Cerebellar nuclear complex (tissue), 1 donor: ENCODE data around the gene FAAP20.
A peak's percentile ranks its signal among the peaks of the same experiment; 100 is the strongest.

Experiments used
- DNase-seq, 2 experiments: peaks; one replicate each; lab custom pipeline; 2025; lab: John Stamatoyannopoulos, UW

Gene FAAP20

DNA sequence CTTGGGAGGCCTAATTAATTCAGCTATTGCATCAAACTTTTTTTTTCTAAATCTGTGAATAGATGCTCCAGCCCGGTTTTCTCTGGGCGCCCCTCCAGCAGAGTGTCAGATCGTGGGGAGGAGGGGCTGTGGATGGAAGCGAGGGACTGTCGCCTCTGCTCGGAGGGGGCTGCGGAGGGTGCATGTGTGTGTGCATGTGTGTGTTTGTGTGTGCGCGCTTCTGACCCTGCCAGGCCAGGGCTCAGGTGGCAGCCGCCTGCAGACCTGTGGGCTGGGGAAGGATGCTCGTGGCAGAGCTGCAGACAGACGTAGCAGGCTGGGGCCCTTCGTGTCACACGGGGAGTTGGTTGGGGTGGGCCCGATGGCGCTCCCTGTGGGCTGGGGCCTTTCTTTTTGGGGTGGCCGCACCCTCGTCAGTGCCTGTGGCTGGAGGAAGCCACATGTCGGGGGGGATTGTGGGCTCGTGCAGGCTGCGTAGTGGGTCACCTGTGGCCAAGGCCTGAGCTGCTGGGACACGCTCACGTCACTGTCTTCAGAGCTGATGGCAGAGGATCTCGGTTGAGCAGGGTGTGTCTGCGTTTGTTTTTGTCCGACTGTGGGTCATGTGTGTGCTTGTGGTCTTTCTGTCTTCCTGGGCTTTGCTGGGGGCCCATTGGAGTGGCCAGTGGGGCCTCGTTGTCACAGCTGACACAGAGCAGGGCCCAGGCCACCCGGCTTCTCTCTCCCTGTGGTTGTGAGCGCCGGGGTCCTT, 36.4 kb upstream of the FAAP20 start:
- DNase-seq = no peak

DNA sequence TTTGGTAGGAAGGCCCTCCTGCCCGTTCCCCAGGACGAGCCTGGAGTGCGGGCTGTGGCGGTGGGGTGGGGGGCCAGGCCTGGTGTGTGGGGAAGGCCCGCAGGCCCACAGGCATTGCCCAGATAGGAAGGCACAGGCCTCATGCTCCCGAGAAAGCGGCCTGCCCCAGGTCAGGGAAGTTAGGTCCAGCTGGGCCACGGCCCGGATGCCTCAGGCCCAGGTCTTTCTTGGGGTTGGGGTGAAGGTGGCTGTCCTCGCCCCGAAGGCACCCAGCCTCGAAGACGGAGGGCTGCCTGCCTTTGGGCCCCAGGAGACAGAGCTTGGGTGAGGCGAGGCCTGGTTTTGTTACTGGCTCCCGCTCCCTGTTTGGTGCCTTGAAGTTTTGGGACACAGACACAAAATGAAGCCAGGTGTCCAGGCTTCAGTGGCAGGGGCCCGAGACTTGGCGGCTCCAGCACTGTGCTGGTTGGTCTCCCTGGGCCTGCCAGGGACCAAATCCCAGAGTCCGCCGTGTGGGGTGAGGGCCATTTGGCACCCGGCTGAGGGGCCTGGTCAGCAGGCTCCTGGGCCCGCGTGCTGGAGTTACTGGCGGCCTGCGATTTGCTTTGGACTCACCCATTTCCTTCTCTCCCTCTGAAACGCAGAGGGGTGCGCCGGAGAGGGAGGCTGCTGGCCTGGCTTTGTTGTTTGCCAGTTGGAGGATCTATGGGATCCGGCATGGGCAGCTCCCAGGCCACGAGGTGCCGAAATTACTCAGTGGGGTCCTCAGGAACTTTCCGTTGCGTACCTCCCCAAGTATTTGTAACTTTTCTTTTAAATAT, 35.5 kb upstream of the FAAP20 start:
- no peak for DNase-seq

DNA sequence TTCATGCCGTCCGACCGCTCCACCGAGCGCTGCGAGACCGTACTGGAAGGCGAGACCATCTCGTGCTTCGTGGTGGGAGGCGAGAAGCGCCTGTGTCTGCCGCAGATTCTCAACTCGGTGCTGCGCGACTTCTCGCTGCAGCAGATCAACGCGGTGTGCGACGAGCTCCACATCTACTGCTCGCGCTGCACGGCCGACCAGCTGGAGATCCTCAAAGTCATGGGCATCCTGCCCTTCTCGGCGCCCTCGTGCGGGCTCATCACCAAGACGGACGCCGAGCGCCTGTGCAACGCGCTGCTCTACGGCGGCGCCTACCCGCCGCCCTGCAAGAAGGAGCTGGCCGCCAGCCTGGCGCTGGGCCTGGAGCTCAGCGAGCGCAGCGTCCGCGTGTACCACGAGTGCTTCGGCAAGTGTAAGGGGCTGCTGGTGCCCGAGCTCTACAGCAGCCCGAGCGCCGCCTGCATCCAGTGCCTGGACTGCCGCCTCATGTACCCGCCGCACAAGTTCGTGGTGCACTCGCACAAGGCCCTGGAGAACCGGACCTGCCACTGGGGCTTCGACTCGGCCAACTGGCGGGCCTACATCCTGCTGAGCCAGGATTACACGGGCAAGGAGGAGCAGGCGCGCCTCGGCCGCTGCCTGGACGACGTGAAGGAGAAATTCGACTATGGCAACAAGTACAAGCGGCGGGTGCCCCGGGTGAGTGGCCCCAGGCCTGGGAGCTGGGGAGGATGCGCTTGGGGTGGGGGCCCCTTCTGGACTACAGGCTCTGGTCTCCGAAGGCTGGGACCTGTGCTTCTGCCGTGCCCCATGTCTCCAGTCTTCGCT, 34.7 kb upstream of the FAAP20 start:
- DNase-seq = no peak

DNA sequence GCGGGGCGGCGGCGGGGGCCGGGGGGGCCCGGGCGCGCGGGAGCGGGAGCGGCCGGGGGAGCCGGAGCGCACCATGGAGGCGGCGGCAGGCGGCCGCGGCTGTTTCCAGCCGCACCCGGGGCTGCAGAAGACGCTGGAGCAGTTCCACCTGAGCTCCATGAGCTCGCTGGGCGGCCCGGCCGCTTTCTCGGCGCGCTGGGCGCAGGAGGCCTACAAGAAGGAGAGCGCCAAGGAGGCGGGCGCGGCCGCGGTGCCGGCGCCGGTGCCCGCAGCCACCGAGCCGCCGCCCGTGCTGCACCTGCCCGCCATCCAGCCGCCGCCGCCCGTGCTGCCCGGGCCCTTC, 34.1 kb upstream of the FAAP20 start:
- no peak for DNase-seq

- no peak for DNase-seq
Observed at GRCh38 chr1:2228157-2228594, 33.6 kb upstream of the FAAP20 start, which contains the start of gene SKI. Gene SKI, plus strand, starts transcription at chr1:2228319. Its CDS starts 448 bp downstream, at chr1:2228767.

GRCh38 chr1:2227346-2228156, 33.0 kb upstream of the FAAP20 start:
- peak; percentile 57 to 76 for DNase-seq

GRCh38 chr1:2226525-2227345, 32.2 kb upstream of the FAAP20 start:
- DNase-seq = no peak

- DNase-seq = no peak
Observed at GRCh38 chr1:2224631-2225428, 30.3 kb upstream of the FAAP20 start.

DNA sequence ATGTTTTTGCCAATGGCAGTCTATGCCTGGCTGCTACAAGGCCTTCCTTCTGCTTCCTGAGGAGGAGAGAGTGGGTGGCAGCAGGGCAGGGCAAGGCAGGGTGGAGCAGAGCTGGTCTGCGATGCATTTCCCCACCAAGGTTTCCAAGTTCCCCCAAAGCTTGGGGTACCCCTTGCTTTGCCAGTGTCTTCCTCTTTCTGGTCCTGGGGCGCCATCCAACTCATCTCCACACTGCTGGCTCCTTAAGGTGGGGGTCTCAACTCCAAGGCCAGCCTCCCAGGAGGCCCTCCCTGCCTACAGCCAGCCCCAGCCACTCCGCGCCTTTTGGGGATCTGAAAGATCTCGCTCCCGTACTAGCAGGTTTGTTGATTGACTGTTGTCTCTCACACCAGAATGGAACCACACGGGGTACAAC, 29.6 kb upstream of the FAAP20 start:
- no peak for DNase-seq

GRCh38 chr1:2221271-2221670, 26.7 kb upstream of the FAAP20 start:
- no peak for DNase-seq

DNA sequence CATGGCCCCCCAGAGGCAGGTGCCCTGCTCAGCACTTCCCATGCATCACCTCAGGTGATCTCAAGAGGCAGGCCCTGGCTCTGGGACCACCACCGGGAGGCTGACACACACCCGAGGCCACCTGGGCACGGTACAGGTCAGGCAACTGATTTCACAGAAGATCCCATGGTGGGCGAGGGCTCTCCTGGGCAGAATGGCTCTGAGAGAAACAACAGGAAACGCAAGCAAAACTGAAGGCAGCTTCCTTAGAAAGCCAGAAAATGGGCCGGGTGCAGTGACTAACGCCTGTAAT, 22.1 kb upstream of the FAAP20 start:
- DNase-seq = no peak

DNA sequence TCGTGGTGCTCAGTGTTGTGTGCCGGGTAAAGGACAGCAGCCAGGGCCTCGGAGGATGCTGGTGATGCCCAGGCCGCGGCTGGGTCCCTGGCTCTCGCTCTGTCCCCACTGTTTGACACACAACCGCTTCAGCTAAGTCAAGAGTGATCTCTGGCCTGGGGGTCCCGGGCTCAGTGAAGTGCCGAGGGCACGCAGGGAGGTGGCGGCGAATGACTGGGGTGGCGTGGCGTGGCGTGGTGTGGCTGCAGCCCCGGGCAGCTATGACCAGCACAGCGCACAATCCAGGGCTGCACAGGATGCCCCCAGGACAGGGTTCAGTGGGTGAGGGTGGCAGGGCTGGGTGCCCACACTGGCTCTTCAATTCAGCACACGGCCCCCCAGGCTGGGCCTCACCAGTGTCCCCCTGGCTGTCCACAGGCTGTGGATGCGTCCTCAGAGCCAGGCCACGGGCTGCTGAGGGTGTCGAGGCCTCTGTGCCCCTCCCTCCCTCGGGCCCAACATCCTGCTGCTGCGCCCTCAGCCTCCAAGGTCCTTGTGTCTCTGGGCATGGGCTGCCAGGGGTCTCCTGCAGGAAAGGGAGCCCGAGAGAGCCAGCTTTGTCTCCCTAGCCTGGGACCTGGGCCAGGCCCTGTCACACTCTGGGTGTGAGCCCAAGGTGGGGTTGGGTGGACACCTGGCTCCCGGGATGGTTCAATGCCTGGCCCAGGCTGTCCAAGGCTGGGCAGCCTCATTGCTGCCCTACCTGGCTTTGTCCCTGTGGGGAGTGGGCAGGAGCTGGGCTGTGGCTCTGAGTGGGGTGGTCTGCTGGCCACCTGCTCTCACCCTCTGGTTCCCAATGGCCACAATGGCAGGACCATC, 21.6 kb upstream of the FAAP20 start:
- no peak for DNase-seq

- no peak for DNase-seq
Observed at GRCh38 chr1:2215329-2215728, 20.8 kb upstream of the FAAP20 start.

DNA sequence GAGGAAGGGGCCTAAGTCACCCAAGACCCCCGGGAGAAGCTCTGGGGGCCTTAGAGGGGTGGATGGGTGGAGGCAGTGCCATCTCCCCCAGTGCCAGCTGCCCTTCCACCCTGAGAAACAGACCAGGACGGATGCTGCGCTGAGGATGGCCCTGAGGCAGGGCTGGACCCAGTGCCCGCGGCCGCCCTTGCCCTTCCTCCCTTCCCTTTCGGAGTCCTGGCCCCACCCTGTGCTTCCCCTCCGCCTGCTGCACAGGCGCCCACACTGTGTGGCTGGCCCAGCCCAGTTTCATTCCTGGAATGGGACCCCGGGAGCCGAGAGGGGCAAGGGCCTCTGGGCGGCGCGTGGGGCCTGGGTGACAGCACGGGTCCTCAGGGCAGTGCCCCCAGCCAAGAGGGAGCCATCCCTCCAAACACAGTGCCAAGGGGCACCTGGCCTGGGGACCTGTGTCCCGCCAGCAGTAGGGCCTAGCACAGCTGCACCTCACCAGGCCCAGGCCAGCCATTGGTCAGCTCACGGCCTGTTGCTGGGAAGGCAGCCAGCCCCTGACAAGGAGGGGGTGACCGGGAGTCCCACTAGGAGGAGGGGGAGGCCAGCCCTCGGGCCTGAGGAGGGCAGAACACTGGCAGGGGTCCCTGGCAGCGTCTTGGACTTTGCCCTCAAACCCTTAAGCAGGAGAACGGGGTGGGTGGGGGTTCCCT, 20.1 kb upstream of the FAAP20 start:
- DNase-seq = no peak

DNA sequence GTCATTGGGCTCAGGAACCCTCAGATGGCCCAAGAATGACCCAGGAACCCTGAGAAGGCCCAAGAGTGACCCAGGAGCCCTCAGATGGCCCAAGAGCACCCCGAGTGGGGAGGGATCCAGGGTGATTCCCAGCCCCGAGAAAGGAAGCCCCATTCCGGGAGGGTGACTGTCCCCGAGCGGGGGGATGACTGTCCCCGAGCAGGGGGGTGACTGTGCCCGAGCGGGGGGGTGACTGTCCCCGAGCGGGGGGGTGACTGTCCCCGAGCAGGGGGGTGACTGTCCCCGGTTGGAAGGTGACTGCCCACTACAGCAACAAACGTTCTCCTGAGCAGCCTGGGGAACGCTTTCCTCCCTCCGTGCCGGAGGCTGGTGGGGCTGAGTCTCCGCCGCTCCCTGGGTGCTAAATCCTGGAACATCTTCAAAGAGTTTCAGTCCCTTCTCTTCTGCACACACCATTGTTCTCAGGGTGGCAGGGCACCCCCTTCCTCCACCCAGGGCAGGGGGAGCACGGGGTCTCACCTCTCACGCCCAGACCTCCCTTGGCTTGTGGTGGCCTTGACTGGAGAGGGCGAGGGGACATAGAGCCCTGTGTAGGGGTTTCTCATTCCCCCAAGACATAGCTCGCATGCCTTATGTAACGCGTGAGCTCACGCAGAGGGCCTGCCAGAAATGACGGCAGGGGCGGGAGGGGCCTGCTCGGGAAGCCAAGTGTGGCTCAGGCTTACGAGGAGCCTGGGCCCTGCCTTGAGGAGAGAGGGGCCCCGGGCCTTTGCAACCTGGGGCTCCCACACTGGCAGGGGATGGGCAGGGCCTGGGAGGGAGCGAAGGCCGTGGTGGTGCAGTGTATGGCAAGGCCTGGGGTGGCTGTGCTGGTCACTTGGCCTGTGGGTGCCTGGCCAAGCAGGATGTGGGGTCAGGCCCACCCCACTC, 19.3 kb upstream of the FAAP20 start:
- DNase-seq = peak; percentile 43 to 82

DNA sequence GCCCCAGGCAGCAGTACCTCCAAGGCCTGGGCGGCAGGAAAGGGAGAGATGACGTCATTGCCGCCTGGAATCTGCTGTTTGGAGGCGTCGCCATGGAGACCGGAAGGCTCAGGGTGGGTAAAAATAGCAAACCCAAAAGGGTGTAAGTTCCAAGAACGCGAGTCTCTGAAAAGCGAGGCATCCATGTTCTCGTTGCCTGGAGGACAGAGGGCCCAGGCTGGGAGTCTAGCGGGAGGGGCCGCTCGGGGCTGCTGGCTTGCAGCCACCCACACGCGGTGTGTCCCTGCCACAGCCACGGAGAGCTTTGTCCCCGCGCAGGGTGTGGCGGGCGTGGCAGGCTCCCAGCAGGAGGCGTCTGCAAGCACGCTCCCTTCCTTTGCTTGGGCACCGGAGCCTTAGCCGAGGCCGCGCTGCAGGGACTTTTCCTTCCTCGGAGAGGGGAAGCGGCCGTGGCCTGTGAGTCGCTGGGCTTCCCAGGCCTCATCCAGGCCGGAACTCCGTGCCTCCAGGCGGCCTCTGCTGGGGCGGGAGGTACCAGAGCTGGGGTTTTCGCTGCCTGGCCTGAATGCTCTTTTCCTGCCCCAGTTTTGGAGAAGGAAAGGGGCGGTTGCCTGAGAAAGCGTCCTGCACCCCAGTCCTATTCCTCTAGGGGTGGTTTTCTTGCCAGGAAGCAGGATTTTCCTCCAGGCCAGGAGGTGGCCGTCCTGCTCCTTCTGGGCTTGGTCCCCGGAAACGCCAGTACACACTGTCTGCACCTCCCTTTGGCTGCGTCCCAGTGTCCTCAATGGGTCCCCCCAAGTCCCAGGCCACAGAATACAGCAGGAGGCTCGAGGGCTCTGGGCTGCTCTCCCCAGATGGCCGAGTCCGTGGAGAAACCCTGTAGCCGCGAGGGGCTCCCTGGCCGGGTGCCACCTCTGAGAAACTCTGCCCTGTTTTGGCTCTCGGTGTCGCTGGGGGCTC, 18.2 kb upstream of the FAAP20 start:
- DNase-seq = peak; percentile 91 to 94
